GM21367 (cell line): ENCODE results near the gene HSD3B7.
"Not testable (repeated sequence)": the region's sequence is repeated elsewhere in the genome, so short reads cannot be mapped to it uniquely, and the experiment has no call there.

Experiments used
- ATAC-seq: cut with Tn5 transposase; IDR thresholded peaks from one replicate; pipeline ENCODE4 v1.9.1; 2021; ENCODE audit not compliant: unreplicated experiment

HSD3B7 gene

GRCh38 chr16:30984669-30985400, at the start of gene HSD3B7:
TSS of gene HSD3B7 (plus strand) at chr16:30985207. CDS start at chr16:30985659, 452 bp downstream.
- ATAC-seq, result no peak

DNA sequence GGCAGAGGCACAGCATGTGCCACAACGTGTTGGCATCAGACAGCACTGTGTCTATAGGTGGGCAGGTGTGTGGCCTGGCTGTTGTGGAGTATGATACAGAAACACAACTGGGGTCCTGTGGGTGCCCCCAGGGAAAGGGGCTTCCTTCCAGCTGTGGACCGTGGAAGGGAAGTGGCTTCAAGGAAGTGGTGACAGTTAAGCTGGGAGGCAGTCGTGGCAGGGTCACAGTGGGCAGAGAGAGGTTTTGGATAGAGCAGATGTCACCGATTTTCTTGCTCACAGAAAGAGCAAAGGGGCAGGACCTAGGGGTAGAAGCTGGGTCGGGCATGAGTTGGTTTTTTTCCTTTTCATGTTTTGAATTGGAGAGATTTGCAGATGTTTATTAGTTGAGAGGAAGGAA, 47.3 kb upstream of the HSD3B7 start:
- no peak for ATAC-seq

GRCh38 chr16:30939571-30939970, 45.4 kb upstream of the HSD3B7 start:
- ATAC-seq, result not testable (repeated sequence)

- peak; percentile 60 for ATAC-seq
Measured at GRCh38 chr16:30941600-30942425, 43.2 kb upstream of the HSD3B7 start.

GRCh38 chr16:30942426-30942806, 42.6 kb upstream of the HSD3B7 start:
- no peak for ATAC-seq

DNA sequence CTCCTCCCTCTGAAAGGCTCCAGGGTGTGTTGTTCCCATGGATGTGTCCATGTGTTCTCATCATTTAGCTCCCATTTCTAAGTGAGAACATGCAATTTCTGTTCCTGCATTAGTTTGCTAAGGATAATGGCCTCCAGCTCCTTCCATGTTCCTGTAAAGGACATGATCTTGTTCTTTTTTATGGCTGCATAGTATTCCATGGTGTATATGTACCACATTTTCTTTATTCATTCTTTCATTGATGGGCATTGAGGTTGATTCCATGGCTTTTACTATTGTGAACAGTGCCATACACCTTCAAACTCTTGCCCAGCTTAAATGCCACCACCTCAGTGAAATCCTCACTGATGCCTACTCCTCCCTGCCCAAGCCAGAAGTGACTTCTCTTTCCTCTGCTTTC, 40.7 kb upstream of the HSD3B7 start:
- ATAC-seq, result no peak

- no peak for ATAC-seq
Measured at GRCh38 chr16:30946671-30947540, 38.1 kb upstream of the HSD3B7 start.

DNA sequence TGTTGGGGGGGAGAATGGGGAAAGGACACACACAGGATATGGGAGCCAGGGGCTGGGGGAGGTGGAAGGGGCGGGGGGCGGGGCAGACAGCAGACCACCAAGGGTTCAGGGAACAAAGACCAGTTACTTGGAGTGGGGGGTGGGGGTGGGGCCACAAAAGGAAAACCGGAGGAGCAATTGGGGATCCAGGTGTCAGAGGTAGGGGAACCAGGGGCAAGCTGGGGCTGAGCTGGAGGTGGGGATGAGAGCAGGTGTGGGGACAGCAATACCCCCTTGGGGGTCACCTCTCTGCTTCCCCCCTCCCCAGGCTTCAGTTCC, 37.5 kb upstream of the HSD3B7 start:
- ATAC-seq, result no peak

DNA sequence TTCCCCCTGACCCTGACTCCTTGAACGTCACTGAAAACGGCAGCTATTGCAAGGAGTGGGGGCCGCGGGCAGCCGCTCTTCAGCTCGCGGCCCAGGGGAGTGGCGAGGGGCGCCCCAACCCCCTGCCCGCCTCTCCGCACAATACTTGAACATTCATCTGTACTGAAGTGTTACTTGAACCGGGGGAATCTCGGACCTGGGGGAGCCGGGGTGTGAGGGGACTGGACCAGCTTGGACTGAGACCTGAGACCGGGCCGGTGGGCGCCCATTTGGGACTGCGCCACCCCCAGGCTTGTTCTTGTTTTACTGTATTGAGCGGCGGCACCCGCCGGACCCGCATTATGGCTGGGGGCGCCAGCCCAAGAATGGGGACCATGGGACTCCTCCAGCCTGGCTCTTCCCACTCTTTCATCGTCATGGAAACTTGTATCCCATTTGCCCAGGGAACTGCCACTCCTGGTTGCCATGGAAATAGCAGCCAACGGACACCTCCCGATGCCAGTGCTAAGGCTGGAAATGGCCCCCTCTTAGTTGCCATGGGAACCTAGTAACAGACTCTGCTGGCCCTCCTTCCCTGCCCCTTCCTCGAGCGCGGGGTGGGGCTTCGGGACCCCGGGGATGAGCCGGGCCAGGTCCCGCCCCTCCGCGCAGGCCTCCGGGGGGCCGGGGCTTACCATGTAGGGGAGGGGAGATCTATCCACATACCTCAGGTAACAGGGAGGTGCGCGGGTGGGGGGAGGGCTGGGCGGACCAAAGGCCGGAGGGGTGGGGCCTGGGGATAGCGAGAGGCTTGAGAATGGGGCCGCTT, 36.9 kb upstream of the HSD3B7 start:
- ATAC-seq, result no peak

- ATAC-seq, result no peak
Measured at GRCh38 chr16:30948667-30949649, 36.0 kb upstream of the HSD3B7 start, which contains the start of gene ORAI3. TSS of gene ORAI3 (plus strand) at chr16:30949068. CDS start at chr16:30949290, 222 bp downstream.

GRCh38 chr16:30949650-30950515, 35.1 kb upstream of the HSD3B7 start:
- peak; percentile 49 for ATAC-seq

GRCh38 chr16:30950516-30951065, 34.4 kb upstream of the HSD3B7 start:
- no peak for ATAC-seq

- no peak for ATAC-seq
Measured at GRCh38 chr16:30951193-30951592, 33.8 kb upstream of the HSD3B7 start.

DNA sequence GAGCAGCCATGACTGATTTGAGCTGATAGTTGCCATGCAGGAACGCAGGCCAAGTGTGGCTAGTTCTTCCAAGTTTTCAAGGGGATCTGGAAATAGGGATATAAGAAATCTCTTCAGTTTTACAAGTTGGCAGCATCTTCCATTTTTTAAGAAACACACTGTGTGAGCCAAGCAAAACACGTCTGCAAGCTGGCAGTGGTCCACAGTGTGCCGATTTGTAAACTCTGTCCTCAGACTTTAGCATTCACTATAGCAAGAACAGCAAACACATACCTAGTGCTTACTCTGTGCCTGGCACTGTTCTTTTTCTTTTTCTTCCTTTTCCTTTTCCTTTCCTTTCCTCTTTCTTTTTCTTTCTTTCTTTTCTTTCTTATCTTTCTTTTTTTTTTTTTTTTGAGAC, 33.3 kb upstream of the HSD3B7 start:
- no peak for ATAC-seq

DNA sequence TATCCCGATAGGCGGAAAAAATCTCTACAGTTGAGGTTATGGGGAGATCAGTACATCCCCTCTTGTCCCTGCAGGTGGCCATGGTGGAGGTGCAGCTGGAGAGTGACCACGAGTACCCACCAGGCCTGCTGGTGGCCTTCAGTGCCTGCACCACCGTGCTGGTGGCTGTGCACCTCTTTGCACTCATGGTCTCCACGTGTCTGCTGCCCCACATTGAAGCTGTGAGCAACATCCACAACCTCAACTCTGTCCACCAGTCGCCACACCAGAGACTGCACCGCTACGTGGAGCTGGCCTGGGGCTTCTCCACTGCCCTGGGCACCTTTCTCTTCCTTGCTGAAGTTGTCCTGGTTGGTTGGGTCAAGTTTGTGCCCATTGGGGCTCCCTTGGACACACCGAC, 31.9 kb upstream of the HSD3B7 start:
- ATAC-seq, result no peak

- ATAC-seq, result no peak
Measured at GRCh38 chr16:30953511-30954124, 31.4 kb upstream of the HSD3B7 start.

DNA sequence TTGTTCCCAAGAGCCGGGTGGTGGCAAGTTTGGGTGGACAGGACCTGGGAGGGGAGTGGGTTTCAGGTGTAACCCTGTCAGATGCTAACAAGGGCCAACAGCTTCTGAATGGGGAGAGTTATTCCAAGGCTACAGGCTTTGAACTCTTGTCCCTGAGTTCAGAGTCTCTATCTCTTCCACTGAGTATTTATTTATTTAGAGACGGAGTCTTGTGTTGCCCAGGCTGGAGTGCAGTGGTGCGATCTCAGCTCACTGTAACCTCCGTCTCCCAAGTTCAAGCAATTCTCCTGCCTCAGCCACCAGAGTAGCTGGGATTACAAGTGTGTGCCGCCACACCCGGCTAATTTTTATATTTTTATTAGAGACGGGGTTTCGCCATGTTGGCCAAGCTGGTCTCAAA, 30.0 kb upstream of the HSD3B7 start:
- ATAC-seq, result no peak
